Ascending aorta (tissue), 2 donors: ENCODE results near the gene TMEM222. TPM values are rescaled to one million over a fixed set of nuclear protein-coding genes. Genes with fewer than 3 reads are reported as not detected.

ENCODE experiments used
- DNase-seq, 2 donors: peaks; one replicate each; pipeline ENCODE4 v3.0.0-alpha.2; 2019; ENCODE audit warnings: low spot score in 2 of 2
- H3K27ac ChIP-seq, 2 donors: fragments of 200-600 bp; sonication (generic); one replicate each; pipeline ENCODE4 v1.5.1; 2016 to 2017; ENCODE audit warnings: mild to moderate bottlenecking in 1 of 2
- H3K27me3 ChIP-seq: fragments of 200-600 bp; sonication (generic); one replicate; pipeline ENCODE4 v1.5.1; 2017
- H3K36me3 ChIP-seq, 2 donors: fragments of 200-600 bp; sonication (generic); one replicate each; pipeline ENCODE4 v1.5.1; 2016
- H3K4me1 ChIP-seq, 2 donors: fragments of 200-600 bp; sonication (generic); one replicate each; pipeline ENCODE4 v1.5.1; 2016 to 2017; ENCODE audit warnings: mild to moderate bottlenecking in 1 of 2
- H3K4me3 ChIP-seq, 2 donors: fragments of 200-600 bp; sonication (generic); one replicate each; pipeline ENCODE4 v1.5.1; 2016 to 2017; ENCODE audit warnings: mild to moderate bottlenecking in 1 of 2
- H3K9me3 ChIP-seq, 2 donors: fragments of 200-600 bp; sonication (generic); one replicate each; pipeline ENCODE4 v1.5.1; 2016
- CTCF ChIP-seq, 3 experiments: fragments of 200-600 bp in 2 of 3; fragments of 450-650 bp in 1 of 3; sonication (generic) in 2 of 3; IDR thresholded peaks; one replicate each; pipeline ENCODE4 v1.5.1; 2016 to 2019; ENCODE audit warnings: antibody characterized with exemption in 3 of 3, mild to moderate bottlenecking in 1 of 3, moderate library complexity in 1 of 3
- intact Hi-C: fragments of 100-400 bp; cut with DNase I; formaldehyde crosslinking; loops from one replicate; pipeline ENCODE4 v1.15.1; 2023
- total RNA-seq: library from RNA; depleted of rRNA; stranded (reverse); fragments of >200 nt; gene quantifications from one replicate; pipeline ENCODE4 v1.1.0, GENCODE V29; 2016

TMEM222 gene
- total RNA-seq, 1 donor from 2014 or later: 28.6 TPM

- no peak overlapping the region for H3K27ac ChIP-seq
- no peaks in the 10 kb centered on the region for H3K9me3 ChIP-seq
- DNase-seq: no peak
- intact Hi-C loops: no loop called here
- peak overlapping the region; percentile 51 to 66 for H3K4me3 ChIP-seq
- peaks cover 10 to 12% of the 10 kb centered on the region in 2 donors for H3K36me3 ChIP-seq
- peaks cover 5% of the 10 kb centered on the region for H3K27me3 ChIP-seq
- no peak for TF ChIP-seq CTCF (IDR thresholded peaks at IDR 0.05)
- peaks cover 9 to 23% of the 10 kb centered on the region in 2 donors for H3K4me1 ChIP-seq
Observed at GRCh38 chr1:27348861-27349783, 27.2 kb downstream of the TMEM222 start.

- Histone ChIP-seq H3K4me1 (peaks cover 9 to 23% of the 10 kb centered on the region in 2 donors), H3K27me3 (peaks cover 5% of the 10 kb centered on the region), H3K27ac (no peak overlapping the region), H3K4me3 (peak overlapping the region; percentile 51 to 66), H3K9me3 (no peaks in the 10 kb centered on the region), H3K36me3 (peaks cover 19% of the 10 kb centered on the region in 2 donors)
- DNase-seq: peak in 1 of 2 donors; percentile 75
- intact Hi-C loops: loop anchor here (10.0 kb wide), 1 partner anchor 115 kb away; the partner anchor contains the start of gene WDTC1
- no peak for TF ChIP-seq CTCF (IDR thresholded peaks at IDR 0.05)
Observed at GRCh38 chr1:27349784-27350662, 28.1 kb downstream of the TMEM222 start.

GRCh38 chr1:27350663-27351540, 28.9 kb downstream of the TMEM222 start:
- H3K4me3 ChIP-seq: peak overlapping the region in 1 of 2 donors; percentile 66
- intact Hi-C loops: loop anchor here (10.0 kb wide), 1 partner anchor 116 kb away; the partner anchor contains the start of gene WDTC1
- no peak for DNase-seq

GRCh38 chr1:27351541-27352107, 29.7 kb downstream of the TMEM222 start:
- no peak overlapping the region for H3K27ac ChIP-seq
- H3K4me3 ChIP-seq: peak overlapping the region in 1 of 2 donors; percentile 66
- no peak for DNase-seq
- H3K36me3 ChIP-seq: peaks cover 35% of the 10 kb centered on the region in 2 donors
- no peak for TF ChIP-seq CTCF (IDR thresholded peaks at IDR 0.05)
- peaks cover 9 to 23% of the 10 kb centered on the region in 2 donors for H3K4me1 ChIP-seq
- intact Hi-C loops: loop anchor here (10.0 kb wide), 1 partner anchor 117 kb away; the partner anchor contains the start of gene WDTC1
- H3K27me3 ChIP-seq: peaks cover 5% of the 10 kb centered on the region
- no peaks in the 10 kb centered on the region for H3K9me3 ChIP-seq

More at GRCh38 chr1:27350663-27351540, 28.9 kb downstream of the TMEM222 start:
- Histone ChIP-seq H3K4me1 (peaks cover 9 to 23% of the 10 kb centered on the region in 2 donors), H3K27me3 (peaks cover 5% of the 10 kb centered on the region), H3K27ac (no peak overlapping the region), H3K36me3 (peaks cover 28% of the 10 kb centered on the region in 2 donors), H3K9me3 (no peaks in the 10 kb centered on the region)
- peak in 1 of 3 experiments; percentile 15 for TF ChIP-seq CTCF (IDR thresholded peaks at IDR 0.05)
